Ovary (tissue), 3 donors: ENCODE measurements around the gene TEDC2.

Experiments
- CTCF ChIP-seq, 3 donors: fragments of 450-650 bp in 2 of 3; fragments of 200-600 bp in 1 of 3; IDR thresholded peaks; one replicate each; pipeline versions ENCODE4 v1.5.1 to v1.8.0; 2016 to 2022; ENCODE audit warnings: antibody characterized with exemption in 3 of 3, mild to moderate bottlenecking in 1 of 3
- POLR2A ChIP-seq: fragments of 450-650 bp; IDR thresholded peaks from one replicate; pipeline ENCODE4 v1.6.1; 2017; ENCODE audit warnings: antibody characterized with exemption, mild to moderate bottlenecking, moderate library complexity
- donor health status: DM: no; HTN: no; CAD: no.

GRCh38 chr16:2486645-2487516, 27.0 kb downstream of the TEDC2 start:
- TF ChIP-seq POLR2A (no peak), CTCF (IDR thresholded peaks at IDR 0.05) (no peak)
